Measurements from ENCODE around the gene LRRC53. TPM values are rescaled to one million over a fixed set of nuclear protein-coding genes. Genes with fewer than 3 reads are reported as not detected.

LRRC53 gene
- total RNA-seq, 4 donors from 2014 or later = not detected

- no peak for TF ChIP-seq CTCF (IDR thresholded peaks at IDR 0.05)
- DNase-seq (ENCODE audit: low spot score) = no peak
- no peak for ATAC-seq (ENCODE audit: low FRiP score)
Measured at GRCh38 chr1:74467786-74468377, 44.5 kb downstream of the LRRC53 start.

GRCh38 chr1:74465193-74465681 lies 47.2 kb downstream of the LRRC53 start:
- no peak for ATAC-seq (ENCODE audit: low FRiP score)
- DNase-seq (ENCODE audit: low spot score) = no peak
- TF ChIP-seq CTCF (IDR thresholded peaks at IDR 0.05) = no peak

GRCh38 chr1:74464037-74464436 lies 48.4 kb downstream of the LRRC53 start:
- TF ChIP-seq CTCF (IDR thresholded peaks at IDR 0.05) = no peak
- ATAC-seq (ENCODE audit: low FRiP score) = no peak

GRCh38 chr1:74463333-74463988 lies 49.0 kb downstream of the LRRC53 start:
- TF ChIP-seq CTCF (IDR thresholded peaks at IDR 0.05) = no peak
- DNase-seq (ENCODE audit: low spot score) (no peak), ATAC-seq (ENCODE audit: low FRiP score) (no peak)

More at GRCh38 chr1:74464037-74464436, 48.4 kb downstream of the LRRC53 start:
- DNase-seq (ENCODE audit: low spot score) = no peak

- no peak for ATAC-seq (ENCODE audit: low FRiP score)
- TF ChIP-seq CTCF (IDR thresholded peaks at IDR 0.05) = no peak
- no peak for DNase-seq (ENCODE audit: low spot score)
Measured at GRCh38 chr1:74457253-74457652, 55.2 kb downstream of the LRRC53 start.

GRCh38 chr1:74455390-74455789 lies 57.0 kb downstream of the LRRC53 start:
- TF ChIP-seq CTCF (IDR thresholded peaks at IDR 0.05) = no peak

GRCh38 chr1:74453277-74453676 lies 59.1 kb downstream of the LRRC53 start:
- no peak for TF ChIP-seq CTCF (IDR thresholded peaks at IDR 0.05)
- DNase-seq (ENCODE audit: low spot score) (no peak), ATAC-seq (ENCODE audit: low FRiP score) (no peak)

More at GRCh38 chr1:74455390-74455789, 57.0 kb downstream of the LRRC53 start:
- no peak for DNase-seq (ENCODE audit: low spot score)
- no peak for ATAC-seq (ENCODE audit: low FRiP score)

Data from omental fat pad (tissue), 4 donors.